WI38 (cell line): ENCODE results near the gene RBP4.

Experiments used
- H3K4me3 ChIP-seq: 2 replicates; pipeline ENCODE4 v1.5.1; 2011; ENCODE audit warnings: low read depth, mild to moderate bottlenecking, control low read depth, low read length
- CTCF ChIP-seq: IDR thresholded peaks from 2 replicates; pipeline ENCODE4 v1.5.1; 2012; ENCODE audit warnings: low read depth, mild to moderate bottlenecking, control low read depth, low read length

Gene RBP4

DNA sequence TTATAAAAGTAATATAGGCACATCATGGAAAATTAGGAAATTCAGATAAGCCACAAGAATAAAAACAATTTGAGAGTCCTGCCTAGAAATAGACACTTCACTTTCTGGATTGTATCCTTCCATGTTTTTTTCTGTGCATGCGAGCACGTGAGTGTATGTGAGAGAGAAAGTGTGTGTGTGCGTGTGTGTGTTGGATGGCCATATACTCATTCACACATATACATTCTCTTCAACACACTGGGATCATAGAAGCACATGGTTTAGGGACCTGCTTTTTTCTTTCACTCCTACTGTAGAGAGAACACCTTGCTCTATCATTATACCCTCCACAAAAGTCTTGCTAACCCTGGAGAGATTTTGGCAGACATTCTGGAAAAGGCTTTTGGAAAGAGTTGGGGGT is 27.1 kb downstream of the RBP4 start:
- no peak overlapping the region for H3K4me3 ChIP-seq
- no peak for TF ChIP-seq CTCF

DNA sequence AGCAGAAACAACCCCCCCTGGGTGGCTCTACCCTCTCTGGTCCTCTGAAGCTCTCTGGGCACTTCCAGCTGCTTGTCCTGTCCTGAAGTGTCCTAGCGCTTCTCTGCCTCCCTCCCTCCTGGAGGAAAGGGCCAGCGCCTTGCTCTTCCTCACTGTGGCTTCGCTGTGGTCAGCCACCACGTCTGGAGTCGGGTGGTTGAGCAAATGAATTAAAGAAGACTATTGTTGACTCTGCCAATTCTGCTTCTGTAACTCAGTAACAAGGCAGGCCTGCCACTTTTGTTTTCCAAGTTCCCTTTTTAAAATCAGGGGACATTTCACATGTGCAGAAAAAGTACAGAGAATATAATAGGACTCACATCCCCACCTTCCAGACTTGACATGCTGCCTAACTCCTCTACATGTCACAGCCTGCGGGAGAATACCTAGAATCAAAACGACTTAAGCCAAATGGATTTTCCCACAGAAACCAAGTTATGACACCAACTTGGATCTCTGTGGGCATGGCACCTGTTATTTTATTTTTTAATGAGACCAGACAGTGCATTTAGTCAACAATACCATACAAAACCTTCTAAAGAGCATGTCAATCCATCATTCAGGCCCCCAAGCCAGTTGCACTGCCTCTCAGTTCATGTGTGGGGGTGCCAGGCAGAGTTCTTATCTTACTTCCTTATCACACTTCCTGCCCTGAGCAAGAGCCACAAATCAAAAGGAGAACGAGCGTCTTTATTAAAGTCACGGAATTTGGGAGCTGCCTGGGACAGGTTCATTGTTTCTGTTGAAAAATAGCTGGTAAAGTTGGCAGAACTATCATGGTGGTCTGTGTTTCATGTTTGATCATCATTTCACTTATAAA is 27.8 kb downstream of the RBP4 start:
- no peak overlapping the region for H3K4me3 ChIP-seq
- no peak for TF ChIP-seq CTCF

GRCh38 chr10:93572606-93573005 is 28.4 kb downstream of the RBP4 start:
- no peak overlapping the region for H3K4me3 ChIP-seq
- no peak for TF ChIP-seq CTCF

DNA sequence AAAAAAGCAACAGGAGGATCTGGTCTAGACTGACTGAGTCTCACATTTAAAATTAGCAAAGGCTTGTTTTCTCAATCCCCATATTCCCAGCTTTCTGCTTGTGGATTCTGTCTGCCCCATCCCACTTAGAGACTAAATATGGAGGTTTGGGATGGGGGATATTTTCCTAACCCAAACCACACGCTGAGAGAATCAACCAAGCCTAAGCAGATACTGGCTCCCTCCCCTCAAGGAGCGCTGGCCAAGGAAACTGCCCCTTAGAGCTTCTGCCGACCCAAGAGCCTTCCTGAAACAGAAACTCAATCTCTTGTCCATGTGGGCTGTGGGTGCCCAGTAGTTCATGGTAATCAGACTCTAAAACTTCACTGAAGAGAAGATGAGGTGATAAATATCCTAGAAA is 30.7 kb downstream of the RBP4 start:
- H3K4me3 ChIP-seq, result no peak overlapping the region
- no peak for TF ChIP-seq CTCF

DNA sequence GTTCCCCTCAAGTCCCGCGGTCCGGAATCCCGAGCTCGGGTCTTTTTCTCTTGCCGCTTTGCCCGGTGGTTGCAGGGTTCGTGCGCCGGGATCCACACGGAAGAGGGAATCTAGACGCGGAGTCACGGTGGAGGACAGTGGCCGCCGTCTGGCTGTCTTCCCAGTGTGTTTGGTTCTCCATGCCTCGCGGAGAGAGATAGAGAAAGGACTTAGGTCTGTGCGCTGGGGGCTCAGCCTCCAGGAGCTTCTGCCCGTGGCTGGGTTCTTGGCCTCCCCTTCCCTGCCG is 33.0 kb downstream of the RBP4 start:
- no peak overlapping the region for H3K4me3 ChIP-seq

DNA sequence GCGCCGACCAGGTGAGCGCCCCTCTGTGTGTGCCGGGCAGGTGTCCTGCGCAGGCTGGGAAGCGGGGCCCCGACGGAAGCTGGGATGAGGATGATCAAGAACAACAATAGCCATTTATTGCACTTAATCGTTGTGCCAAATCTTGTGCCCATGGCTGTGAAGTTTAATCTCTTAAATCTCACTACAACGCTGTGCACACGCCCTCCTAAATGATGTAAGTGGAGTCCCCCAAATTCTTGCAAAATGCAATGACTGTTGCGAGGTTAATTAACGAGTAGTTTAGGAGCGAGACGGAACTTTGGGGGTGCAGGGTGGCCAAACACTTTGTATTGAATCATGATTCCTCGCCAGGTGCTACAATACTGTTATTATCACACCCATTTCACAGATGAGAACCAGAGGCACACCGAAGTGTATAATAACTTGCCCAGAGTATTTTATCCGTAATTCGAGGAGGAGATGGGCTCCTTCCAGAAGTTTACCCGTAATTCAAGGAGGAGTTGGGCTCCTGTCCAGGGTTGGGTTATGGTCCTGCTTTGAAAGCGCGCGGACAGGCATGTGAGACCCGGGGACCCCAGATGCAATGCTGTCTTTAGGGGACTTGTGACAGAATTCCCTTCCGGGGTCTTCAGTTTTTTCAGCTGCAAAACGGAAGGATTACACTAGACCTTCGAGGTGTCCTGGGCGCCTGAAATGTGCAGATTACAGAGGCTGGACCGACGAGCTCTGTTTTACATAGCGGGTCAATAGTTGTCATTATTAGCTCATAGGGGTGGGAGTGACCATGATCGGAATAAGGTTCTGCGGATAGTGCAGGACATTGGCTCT is 33.5 kb downstream of the RBP4 start:
- TF ChIP-seq CTCF, result no peak
- no peak overlapping the region for H3K4me3 ChIP-seq

More for the DNA sequence above, 33.0 kb downstream of the RBP4 start:
- no peak for TF ChIP-seq CTCF

DNA sequence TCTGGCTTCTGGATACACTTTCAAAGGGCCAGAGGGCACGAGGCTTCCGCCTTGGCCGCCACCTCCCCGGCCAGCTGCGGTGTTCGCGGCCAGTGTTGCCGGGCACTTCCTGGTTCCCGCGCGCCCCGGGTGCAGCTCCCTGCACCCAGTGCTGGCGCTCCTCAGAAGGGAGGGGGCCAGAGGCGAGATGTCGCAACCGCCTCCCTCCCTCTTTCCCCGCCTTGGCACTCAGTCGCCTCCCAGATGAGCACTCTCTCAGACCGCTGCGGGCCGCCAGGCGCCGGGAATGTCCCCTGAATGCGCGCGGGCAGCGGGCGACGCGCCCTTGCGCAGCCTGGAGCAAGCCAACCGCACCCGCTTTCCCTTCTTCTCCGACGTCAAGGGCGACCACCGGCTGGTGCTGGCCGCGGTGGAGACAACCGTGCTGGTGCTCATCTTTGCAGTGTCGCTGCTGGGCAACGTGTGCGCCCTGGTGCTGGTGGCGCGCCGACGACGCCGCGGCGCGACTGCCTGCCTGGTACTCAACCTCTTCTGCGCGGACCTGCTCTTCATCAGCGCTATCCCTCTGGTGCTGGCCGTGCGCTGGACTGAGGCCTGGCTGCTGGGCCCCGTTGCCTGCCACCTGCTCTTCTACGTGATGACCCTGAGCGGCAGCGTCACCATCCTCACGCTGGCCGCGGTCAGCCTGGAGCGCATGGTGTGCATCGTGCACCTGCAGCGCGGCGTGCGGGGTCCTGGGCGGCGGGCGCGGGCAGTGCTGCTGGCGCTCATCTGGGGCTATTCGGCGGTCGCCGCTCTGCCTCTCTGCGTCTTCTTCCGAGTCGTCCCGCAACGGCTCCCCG is 34.4 kb downstream of the RBP4 start, which contains the start of gene FFAR4:
Gene FFAR4, plus strand, starts transcription at position 231 of the 842 bp plus-strand sequence. Its CDS starts 56 bp downstream, at position 287.
- H3K4me3 ChIP-seq, result no peak within 1 kb of the TSS
- TF ChIP-seq CTCF, result no peak
